ENCODE data around the gene ARL3.

GRCh38 chr10:102626026-102626685 is 88.0 kb downstream of the ARL3 start:
- TF ChIP-seq CTCF (IDR thresholded peaks at IDR 0.05) = no peak
- no peak for TF ChIP-seq EP300 (IDR thresholded peaks at IDR 0.05)

Measured in esophagus muscularis mucosa (tissue), 3 donors.